GM10248 (cell line): ENCODE measurements around the gene PSG6.
"Not testable (repeated sequence)": the region's sequence is repeated elsewhere in the genome, so short reads cannot be mapped to it uniquely, and the experiment has no call there.

Experiments used
- CTCF ChIA-PET: fragments of 300-600 bp; sonication (Branson Sonifier 250); formaldehyde crosslinking; extraction: SDS; loops from one replicate; lab custom pipeline; 2021; ENCODE audit warnings: antibody characterized with exemption; lab: Yijun Ruan, JAX
- POLR2A ChIA-PET: fragments of 350-650 bp; sonication (Branson Sonifier 250); formaldehyde crosslinking; extraction: SDS; loops from one replicate; lab custom pipeline; 2020; ENCODE audit warnings: antibody characterized with exemption; lab: Yijun Ruan, JAX
- DNase-seq: peaks from one replicate; pipeline ENCODE4 v3.0.0; 2012; ENCODE audit errors: extremely low spot score
- CTCF ChIP-seq: IDR thresholded peaks from 2 replicates; pipeline ENCODE4 v1.5.1; 2012; ENCODE audit warnings: mild to moderate bottlenecking, low read depth; ENCODE audit errors: extremely low read depth, missing control alignments, control extremely low read depth

Gene PSG6

GRCh38 chr19:42928896-42929295 is 11.2 kb upstream of the PSG6 start:
- DNase-seq, result no peak
- POLR2A ChIA-PET, result no interaction called here
- CTCF ChIA-PET, result no interaction called here
- TF ChIP-seq CTCF, result no peak

- DNase-seq, result no peak
- CTCF ChIA-PET, result no interaction called here
- no peak for TF ChIP-seq CTCF
- POLR2A ChIA-PET, result no interaction called here
Observed at GRCh38 chr19:42926781-42927180, 9.1 kb upstream of the PSG6 start.

GRCh38 chr19:42923106-42923505 is 5.4 kb upstream of the PSG6 start:
- TF ChIP-seq CTCF, result peak; percentile 67
- CTCF ChIA-PET, result interaction anchor here (1.2 to 1.3 kb wide), 3 partner anchors 10 to 14 kb away, joined by 3 to 6 read pairs (median 4); no protein-coding TSS in a partner anchor
- POLR2A ChIA-PET, DNase-seq: not testable (repeated sequence)

GRCh38 chr19:42920971-42921370 is 3.3 kb upstream of the PSG6 start:
- DNase-seq, CTCF ChIA-PET, POLR2A ChIA-PET: not testable (repeated sequence)

- CTCF ChIA-PET, result no interaction called here
- TF ChIP-seq CTCF, result no peak
- POLR2A ChIA-PET, result no interaction called here
- DNase-seq, result no peak
Observed at GRCh38 chr19:42919757-42920079, 2.0 kb upstream of the PSG6 start.

- DNase-seq, CTCF ChIA-PET, POLR2A ChIA-PET: not testable (repeated sequence)
Observed at GRCh38 chr19:42919070-42919756, 1.5 kb upstream of the PSG6 start.

GRCh38 chr19:42918377-42919069 is 829 bp upstream of the PSG6 start:
- CTCF ChIA-PET, DNase-seq, POLR2A ChIA-PET: not testable (repeated sequence)

GRCh38 chr19:42916931-42917330 is 763 bp downstream of the PSG6 start:
- DNase-seq, POLR2A ChIA-PET, CTCF ChIA-PET: not testable (repeated sequence)

- DNase-seq, POLR2A ChIA-PET: not testable (repeated sequence)
- CTCF ChIA-PET, result interaction anchor here (1.5 kb wide), 1 partner anchor 10 kb away, joined by 4 read pairs; no protein-coding TSS in a partner anchor
Observed at GRCh38 chr19:42913516-42913915, 4.2 kb downstream of the PSG6 start.

- CTCF ChIA-PET, result interaction anchor here (1.5 kb wide), 1 partner anchor 10 kb away, joined by 4 read pairs; no protein-coding TSS in a partner anchor
- DNase-seq, POLR2A ChIA-PET: not testable (repeated sequence)
Observed at GRCh38 chr19:42912941-42913340, 4.8 kb downstream of the PSG6 start.

- DNase-seq, POLR2A ChIA-PET, CTCF ChIA-PET: not testable (repeated sequence)
Observed at GRCh38 chr19:42911731-42912130, 6.0 kb downstream of the PSG6 start.

- CTCF ChIA-PET, DNase-seq, POLR2A ChIA-PET: not testable (repeated sequence)
Observed at GRCh38 chr19:42906162-42906561, 11.5 kb downstream of the PSG6 start.

- CTCF ChIA-PET, result interaction anchor here (1.7 kb wide), 1 partner anchor 15 kb away, joined by 7 read pairs; no protein-coding TSS in a partner anchor
- POLR2A ChIA-PET, result not testable (repeated sequence)
Observed at GRCh38 chr19:42900561-42900960, 17.1 kb downstream of the PSG6 start.

More at GRCh38 chr19:42900561-42900960, 17.1 kb downstream of the PSG6 start:
- not testable (repeated sequence) for DNase-seq
